ENCODE data around the gene NPRL2.

Gene NPRL2

GRCh38 chr3:50304601-50305000 lies 46.0 kb downstream of the NPRL2 start:
- ATAC-seq (peak; percentile 47), DNase-seq (no peak)

GRCh38 chr3:50303013-50303815 lies 47.4 kb downstream of the NPRL2 start, which contains the start of gene HYAL1:
HYAL1 (minus strand) TSS chr3:50303574; CDS start chr3:50302956, 618 bp downstream.
- DNase-seq (no peak), ATAC-seq (no peak)

GRCh38 chr3:50302095-50303012 lies 48.2 kb downstream of the NPRL2 start:
- no peak for ATAC-seq
- DNase-seq, result no peak

GRCh38 chr3:50300681-50301254 lies 49.8 kb downstream of the NPRL2 start:
- DNase-seq (no peak), ATAC-seq (no peak)

GRCh38 chr3:50299929-50300680 lies 50.5 kb downstream of the NPRL2 start:
- no peak for DNase-seq
- no peak for ATAC-seq

- ATAC-seq (no peak), DNase-seq (no peak)
Observed at GRCh38 chr3:50299638-50299928, 51.0 kb downstream of the NPRL2 start.

GRCh38 chr3:50298836-50299637 lies 51.5 kb downstream of the NPRL2 start, which contains the start of the genes HYAL3 and NAA80:
HYAL3 (minus strand) TSS chr3:50299405; CDS start chr3:50295602, 3,803 bp downstream.
NAA80 (minus strand) TSS chr3:50299405; CDS start chr3:50297463, 1,942 bp downstream.
- DNase-seq (peak; percentile 99), ATAC-seq (peak; percentile 87)

GRCh38 chr3:50297896-50298725 lies 52.5 kb downstream of the NPRL2 start:
- no peak for DNase-seq
- no peak for ATAC-seq

- DNase-seq (no peak), ATAC-seq (no peak)
Observed at GRCh38 chr3:50297384-50297775, 53.2 kb downstream of the NPRL2 start.
